GM21526 (cell line): ENCODE results near the gene NOTCH1.
"Not testable (repeated sequence)": the region's sequence is repeated elsewhere in the genome, so short reads cannot be mapped to it uniquely, and the experiment has no call there.

Experiments
- ATAC-seq: cut with Tn5 transposase; IDR thresholded peaks from one replicate; pipeline ENCODE4 v1.9.1; 2021; ENCODE audit warnings: moderate library complexity; ENCODE audit not compliant: unreplicated experiment, low FRiP score

The NOTCH1 gene

GRCh38 chr9:136565715-136566552 lies 20.1 kb upstream of the NOTCH1 start:
- no peak for ATAC-seq

GRCh38 chr9:136565086-136565714 lies 19.4 kb upstream of the NOTCH1 start:
- ATAC-seq, result no peak

GRCh38 chr9:136564379-136564988 lies 18.6 kb upstream of the NOTCH1 start:
- ATAC-seq, result no peak

GRCh38 chr9:136563646-136564325 lies 17.9 kb upstream of the NOTCH1 start:
- ATAC-seq, result no peak

GRCh38 chr9:136562746-136563495 lies 17.1 kb upstream of the NOTCH1 start:
- no peak for ATAC-seq

- no peak for ATAC-seq
Measured at GRCh38 chr9:136561779-136562178, 15.9 kb upstream of the NOTCH1 start.

- ATAC-seq, result no peak
Measured at GRCh38 chr9:136560586-136560985, 14.7 kb upstream of the NOTCH1 start.

- not testable (repeated sequence) for ATAC-seq
Measured at GRCh38 chr9:136559371-136559770, 13.5 kb upstream of the NOTCH1 start.

GRCh38 chr9:136558846-136559245 lies 13.0 kb upstream of the NOTCH1 start:
- not testable (repeated sequence) for ATAC-seq

GRCh38 chr9:136558373-136558772 lies 12.5 kb upstream of the NOTCH1 start:
- ATAC-seq, result no peak

- ATAC-seq, result no peak
Measured at GRCh38 chr9:136557036-136557435, 11.2 kb upstream of the NOTCH1 start.

GRCh38 chr9:136556166-136556565 lies 10.3 kb upstream of the NOTCH1 start:
- ATAC-seq, result no peak

- no peak for ATAC-seq
Measured at GRCh38 chr9:136554870-136555269, 9.0 kb upstream of the NOTCH1 start.

GRCh38 chr9:136553581-136553980 lies 7.7 kb upstream of the NOTCH1 start:
- ATAC-seq, result no peak

- ATAC-seq, result no peak
Measured at GRCh38 chr9:136552117-136552703, 6.4 kb upstream of the NOTCH1 start.

- ATAC-seq, result no peak
Measured at GRCh38 chr9:136551401-136552116, 5.7 kb upstream of the NOTCH1 start.

GRCh38 chr9:136550439-136551289 lies 4.8 kb upstream of the NOTCH1 start:
- ATAC-seq, result no peak
